Smooth muscle cell (in vitro differentiated cells): ENCODE data around the gene ANAPC13. TPM values are rescaled to one million over a fixed set of nuclear protein-coding genes. Genes with fewer than 3 reads are reported as not detected.

Experiments
- DNase-seq: peaks from one replicate; lab custom pipeline; 2025; ENCODE audit not compliant: unreplicated experiment; lab: John Stamatoyannopoulos, UW
- H2AFZ ChIP-seq: fragments of 200-600 bp; sonication (generic); 2 replicates; pipeline ENCODE4 v1.6.0; 2016; ENCODE audit warnings: antibody characterized with exemption, low read depth, mild to moderate bottlenecking
- H3F3A ChIP-seq: fragments of 200-600 bp; sonication (generic); 2 replicates; pipeline ENCODE4 v1.6.0; 2017; ENCODE audit warnings: antibody characterized with exemption, low read depth
- H3K27ac ChIP-seq: fragments of 200-600 bp; sonication (generic); 2 replicates; pipeline ENCODE4 v1.5.1; 2016; ENCODE audit warnings: low read depth, mild to moderate bottlenecking
- H3K27me3 ChIP-seq: fragments of 200-600 bp; sonication (generic); 2 replicates; pipeline ENCODE4 v1.6.1; 2016; ENCODE audit warnings: low read depth, mild to moderate bottlenecking
- H3K36me3 ChIP-seq: fragments of 200-600 bp; sonication (generic); 2 replicates; pipeline ENCODE4 v1.5.1; 2016; ENCODE audit warnings: low read depth
- H3K4me1 ChIP-seq: fragments of 200-600 bp; sonication (generic); 2 replicates; pipeline ENCODE4 v1.5.1; 2016; ENCODE audit warnings: low read depth
- H3K4me2 ChIP-seq: fragments of 200-600 bp; sonication (generic); 2 replicates; pipeline ENCODE4 v1.6.0; 2016; ENCODE audit warnings: mild to moderate bottlenecking
- H3K4me3 ChIP-seq: fragments of 200-600 bp; sonication (generic); 2 replicates; pipeline ENCODE4 v1.5.1; 2016; ENCODE audit warnings: mild to moderate bottlenecking
- H3K79me2 ChIP-seq: fragments of 200-600 bp; sonication (generic); 2 replicates; pipeline ENCODE4 v1.6.0; 2016; ENCODE audit warnings: low read depth, mild to moderate bottlenecking
- H3K9ac ChIP-seq: fragments of 200-600 bp; sonication (generic); 2 replicates; pipeline ENCODE4 v1.6.0; 2016; ENCODE audit warnings: low read depth
- H3K9me3 ChIP-seq: fragments of 200-600 bp; sonication (generic); replicated peaks from 2 replicates; pipeline ENCODE4 v1.5.1; 2016; ENCODE audit warnings: low read depth
- H4K20me1 ChIP-seq: fragments of 200-600 bp; sonication (generic); 2 replicates; pipeline ENCODE4 v1.6.0; 2016; ENCODE audit warnings: low read depth
- WGBS: methylation state at CpG from one replicate; pipeline ENCODE4 v1.1.7; 2016; ENCODE audit warnings: low lambda C conversion rate; 5-methylcytosine and 5-hydroxymethylcytosine counted together
- polyA plus RNA-seq: library from polyadenylated mRNA; unstranded; fragments of >200 nt; fragmentation: Nextera tagmentation; extraction: Ambion mirVana; gene quantifications from 2 replicates; pipeline ENCODE4 v1.2.1, GENCODE V29; 2016
- total RNA-seq: library from RNA; depleted of rRNA; stranded (reverse); fragments of >200 nt; gene quantifications from 2 replicates; pipeline ENCODE4 v1.2.3, GENCODE V29; 2014
- TF ChIP-seq, protein P1 (sequence below): fragments of 200-600 bp; sonication (generic); IDR thresholded peaks from 2 replicates; pipeline ENCODE4 v1.5.1; 2017; ENCODE audit warnings: borderline replicate concordance, mild to moderate bottlenecking, antibody characterized with exemption; ENCODE audit not compliant: insufficient read depth, poor library complexity, severe bottlenecking

ANAPC13 gene
- total and polyA plus RNA-seq, 2 experiments from 2014 or later = 114 to 115 TPM

DNA sequence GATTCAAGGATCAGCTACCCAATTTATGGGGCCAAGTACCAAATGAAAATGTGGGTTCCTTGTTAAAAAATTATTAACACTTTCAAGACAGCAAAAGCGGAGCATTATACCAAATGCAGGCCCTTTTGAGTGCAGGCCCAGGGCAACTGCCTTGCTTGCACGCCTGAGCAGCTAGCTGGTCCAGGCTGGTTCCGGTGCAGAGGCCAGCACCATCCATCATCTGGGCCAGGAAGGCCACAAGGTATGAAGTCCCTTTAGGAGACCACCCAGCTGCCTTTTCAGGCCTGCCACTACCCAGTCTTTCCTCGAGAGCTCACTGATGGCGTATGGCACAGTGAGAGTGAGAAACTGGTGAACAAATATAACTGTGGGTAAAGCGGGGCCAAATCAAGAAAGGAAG, 13.0 kb downstream of the ANAPC13 start:
- no peaks in the 10 kb centered on the region for H3K36me3 ChIP-seq
- no peaks in the 10 kb centered on the region for H3K9me3 ChIP-seq
- H3K4me1 ChIP-seq = peaks cover 2% of the 10 kb centered on the region
- no peak overlapping the region for H2AFZ ChIP-seq
- no peak overlapping the region for H3K4me2 ChIP-seq
- no peak for DNase-seq
- no peaks in the 10 kb centered on the region for H3K79me2 ChIP-seq
- TF ChIP-seq, protein P1, sequence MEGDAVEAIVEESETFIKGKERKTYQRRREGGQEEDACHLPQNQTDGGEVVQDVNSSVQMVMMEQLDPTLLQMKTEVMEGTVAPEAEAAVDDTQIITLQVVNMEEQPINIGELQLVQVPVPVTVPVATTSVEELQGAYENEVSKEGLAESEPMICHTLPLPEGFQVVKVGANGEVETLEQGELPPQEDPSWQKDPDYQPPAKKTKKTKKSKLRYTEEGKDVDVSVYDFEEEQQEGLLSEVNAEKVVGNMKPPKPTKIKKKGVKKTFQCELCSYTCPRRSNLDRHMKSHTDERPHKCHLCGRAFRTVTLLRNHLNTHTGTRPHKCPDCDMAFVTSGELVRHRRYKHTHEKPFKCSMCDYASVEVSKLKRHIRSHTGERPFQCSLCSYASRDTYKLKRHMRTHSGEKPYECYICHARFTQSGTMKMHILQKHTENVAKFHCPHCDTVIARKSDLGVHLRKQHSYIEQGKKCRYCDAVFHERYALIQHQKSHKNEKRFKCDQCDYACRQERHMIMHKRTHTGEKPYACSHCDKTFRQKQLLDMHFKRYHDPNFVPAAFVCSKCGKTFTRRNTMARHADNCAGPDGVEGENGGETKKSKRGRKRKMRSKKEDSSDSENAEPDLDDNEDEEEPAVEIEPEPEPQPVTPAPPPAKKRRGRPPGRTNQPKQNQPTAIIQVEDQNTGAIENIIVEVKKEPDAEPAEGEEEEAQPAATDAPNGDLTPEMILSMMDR = no peak
- H3K27me3 ChIP-seq = no peaks in the 10 kb centered on the region
- 100% methylated on average over 6 of the region's 6 CpGs for WGBS
- no peaks in the 10 kb centered on the region for H4K20me1 ChIP-seq
- no peak overlapping the region for H3K4me3 ChIP-seq
- no peaks in the 10 kb centered on the region for H3F3A ChIP-seq
- no peak overlapping the region for H3K9ac ChIP-seq
- H3K27ac ChIP-seq = no peak overlapping the region

DNA sequence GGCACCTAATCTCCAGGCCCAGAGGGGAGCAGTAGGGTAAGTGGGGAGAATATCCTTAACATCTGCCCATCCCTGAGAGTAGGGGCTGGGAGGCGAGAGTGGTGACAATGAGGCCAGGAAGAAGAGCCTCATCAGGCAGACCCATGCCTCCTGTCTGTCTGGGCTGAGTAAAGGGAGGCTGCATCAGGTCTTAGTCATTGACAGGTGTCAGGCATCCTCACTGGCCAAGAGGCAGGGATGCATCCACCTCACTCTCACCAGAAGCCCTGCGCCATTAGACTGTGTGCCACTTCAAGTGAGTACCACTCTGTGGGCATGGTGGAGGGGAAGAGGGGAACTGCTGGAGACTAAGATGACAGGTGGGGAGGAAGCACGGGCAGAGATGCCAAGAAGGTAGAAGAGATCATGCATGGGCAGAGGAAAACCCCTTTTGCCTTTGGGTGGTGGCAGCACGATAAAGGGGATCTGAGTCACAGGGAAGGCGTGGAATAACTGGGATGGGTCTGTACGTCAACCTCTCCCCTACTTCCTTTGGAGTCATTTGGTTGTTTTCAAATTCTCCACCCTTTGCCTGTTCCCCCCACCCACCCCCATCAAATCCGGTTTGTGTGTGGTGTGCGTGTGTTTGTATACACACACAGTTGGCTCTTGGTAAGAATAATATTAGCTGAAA, 14.1 kb downstream of the ANAPC13 start:
- Histone ChIP-seq H3K36me3 (no peaks in the 10 kb centered on the region), H4K20me1 (no peaks in the 10 kb centered on the region), H3K4me3 (no peak overlapping the region), H3K27me3 (no peaks in the 10 kb centered on the region), H2AFZ (no peak overlapping the region), H3K79me2 (no peaks in the 10 kb centered on the region), H3K9me3 (no peaks in the 10 kb centered on the region), H3K4me1 (peaks cover 4% of the 10 kb centered on the region), H3K4me2 (no peak overlapping the region), H3F3A (peaks cover 2% of the 10 kb centered on the region), H3K9ac (no peak overlapping the region), H3K27ac (no peak overlapping the region)
- WGBS = 96% methylated on average over 8 of the region's 8 CpGs
- no peak for DNase-seq
- TF ChIP-seq, protein P1 = no peak

DNA sequence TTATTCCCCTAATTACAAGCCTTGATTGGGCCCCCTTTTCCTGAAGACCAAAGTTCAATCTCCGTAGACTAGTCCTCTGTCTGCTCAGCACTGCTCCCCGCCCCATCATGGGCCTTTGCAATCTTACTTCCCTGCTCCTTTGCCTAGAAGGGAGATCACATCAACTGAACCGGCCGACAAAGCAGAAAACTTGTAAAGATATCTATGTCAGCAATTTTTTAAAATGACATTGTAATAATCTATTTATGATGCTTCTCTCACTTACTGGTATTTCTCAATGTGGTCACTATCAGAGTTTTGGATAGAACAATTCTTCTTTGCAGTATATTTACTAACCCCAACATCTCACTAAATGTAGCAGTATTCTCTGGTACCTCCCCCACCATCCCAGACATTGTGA, 17.3 kb downstream of the ANAPC13 start:
- H3K79me2 ChIP-seq = no peaks in the 10 kb centered on the region
- no peak overlapping the region for H3K4me3 ChIP-seq
- H2AFZ ChIP-seq = no peak overlapping the region
- no peaks in the 10 kb centered on the region for H3K27me3 ChIP-seq
- no peak for DNase-seq
- peaks cover 9% of the 10 kb centered on the region for H3F3A ChIP-seq
- H4K20me1 ChIP-seq = no peaks in the 10 kb centered on the region
- H3K27ac ChIP-seq = no peak overlapping the region
- H3K9me3 ChIP-seq = no peaks in the 10 kb centered on the region
- peaks cover 20% of the 10 kb centered on the region for H3K4me1 ChIP-seq
- 84% methylated on average over 4 of the region's 4 CpGs for WGBS
- H3K9ac ChIP-seq = no peak overlapping the region
- TF ChIP-seq, protein P1 = no peak
- no peak overlapping the region for H3K4me2 ChIP-seq
- no peaks in the 10 kb centered on the region for H3K36me3 ChIP-seq

DNA sequence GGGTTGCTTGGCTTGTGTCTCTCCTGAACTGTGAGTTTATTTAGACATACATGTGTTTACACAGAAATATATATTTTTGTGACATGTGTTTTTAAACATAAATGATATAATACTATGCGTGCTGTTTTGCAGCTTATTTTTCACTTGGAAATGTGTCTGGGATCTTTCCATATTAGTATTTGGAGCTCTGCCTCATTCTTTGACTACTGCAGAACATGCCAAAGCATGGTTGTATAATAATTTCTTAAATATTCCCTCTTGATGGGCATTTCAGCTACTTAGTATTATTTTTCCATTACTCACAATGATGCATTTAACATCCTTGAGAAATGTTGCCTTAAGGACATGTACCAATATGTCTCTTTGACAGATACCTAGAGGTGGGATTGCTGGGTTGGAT, 19.5 kb downstream of the ANAPC13 start:
- no peak overlapping the region for H3K9ac ChIP-seq
- no peak overlapping the region for H3K4me2 ChIP-seq
- peaks cover 41% of the 10 kb centered on the region for H3K4me1 ChIP-seq
- H3K27me3 ChIP-seq = no peaks in the 10 kb centered on the region
- no peaks in the 10 kb centered on the region for H3K79me2 ChIP-seq
- H4K20me1 ChIP-seq = no peaks in the 10 kb centered on the region
- no peaks in the 10 kb centered on the region for H3K36me3 ChIP-seq
- WGBS = 96% methylated on average over 1 of the region's 1 CpG
- no peak overlapping the region for H3K27ac ChIP-seq
- DNase-seq = no peak
- H3F3A ChIP-seq = peaks cover 20% of the 10 kb centered on the region
- H3K9me3 ChIP-seq = no peaks in the 10 kb centered on the region
- no peak overlapping the region for H3K4me3 ChIP-seq
- TF ChIP-seq, protein P1 = no peak
- H2AFZ ChIP-seq = no peak overlapping the region
